SK-N-SH (cell line): ENCODE measurements around the gene CARTPT. TPM values are rescaled to one million over a fixed set of nuclear protein-coding genes. Genes with fewer than 3 reads are reported as not detected.

ENCODE experiments used
- CTCF ChIA-PET: fragments of 300-600, 350-600 bp; formaldehyde crosslinking; extraction: SDS; loops from one replicate; lab custom pipeline; 2021; lab: Yijun Ruan, JAX
- POLR2A ChIA-PET: fragments of 350-600 bp; sonication (Branson Sonifier 250); formaldehyde crosslinking; extraction: SDS; loops from one replicate; lab custom pipeline; 2020; ENCODE audit warnings: antibody characterized with exemption, inconsistent platforms; lab: Yijun Ruan, JAX
- DNase-seq: peaks from one replicate; pipeline ENCODE4 v3.0.0; 2012
- H2AFZ ChIP-seq: fragments of 200-600 bp; sonication (generic); 2 replicates; pipeline ENCODE4 v1.8.1; 2016; ENCODE audit warnings: antibody characterized with exemption, mild to moderate bottlenecking, low read depth
- H3F3A ChIP-seq: fragments of 200-600 bp; sonication (generic); replicated peaks from 2 replicates; pipeline ENCODE3; 2016; ENCODE audit warnings: antibody characterized with exemption, mild to moderate bottlenecking; ENCODE audit not compliant: insufficient read depth
- H3K27ac ChIP-seq, 2 experiments: fragments of 200-500 bp in 1 of 2; fragments of 200-600 bp in 1 of 2; sonication (Bioruptor generic) in 1 of 2; sonication (generic), shearing (Covaris generic) in 1 of 2; 2 replicates each; pipeline versions ENCODE4 v1.5.1 to v1.6.1; 2014 to 2016; ENCODE audit warnings: low read depth in 2 of 2, inconsistent platforms in 1 of 2, low read length in 1 of 2, mild to moderate bottlenecking in 1 of 2, mixed read lengths in 1 of 2
- H3K27me3 ChIP-seq: fragments of 200-600 bp; sonication (generic), shearing (Covaris generic); 2 replicates; pipeline ENCODE4 v1.6.1; 2016; ENCODE audit warnings: mixed run types; ENCODE audit not compliant: insufficient read depth
- H3K36me3 ChIP-seq, 2 experiments: fragments of 200-500 bp in 1 of 2; fragments of 200-600 bp in 1 of 2; sonication (Bioruptor generic) in 1 of 2; sonication (generic) in 1 of 2; replicated peaks in 1 of 2; 2 replicates each; pipeline versions ENCODE3 to v1.5.1; 2014 to 2016; ENCODE audit warnings: low read length in 1 of 2, mild to moderate bottlenecking in 1 of 2; ENCODE audit not compliant: insufficient read depth in 2 of 2, control insufficient read depth in 1 of 2
- H3K4me1 ChIP-seq, 2 experiments: fragments of 200-500 bp in 1 of 2; fragments of 200-600 bp in 1 of 2; sonication (Bioruptor generic) in 1 of 2; sonication (generic), shearing (Covaris generic) in 1 of 2; 2 replicates each; pipeline versions ENCODE4 v1.5.1 to v1.6.1; 2014 to 2016; ENCODE audit warnings: low read depth in 1 of 2, low read length in 1 of 2, mixed run types in 1 of 2; ENCODE audit not compliant: insufficient read depth in 2 of 2, control insufficient read depth in 1 of 2
- H3K4me2 ChIP-seq: fragments of 200-600 bp; sonication (generic), shearing (Covaris generic); 2 replicates; pipeline ENCODE4 v1.6.1; 2017; ENCODE audit warnings: mixed run types
- H3K4me3 ChIP-seq, 2 experiments: fragments of 200-500 bp in 1 of 2; fragments of 200-600 bp in 1 of 2; sonication (Bioruptor generic) in 1 of 2; sonication (generic), shearing (Covaris generic) in 1 of 2; 2 replicates each; pipeline versions ENCODE4 v1.5.1 to v1.8.1; 2014 to 2016; ENCODE audit warnings: low read depth in 2 of 2, inconsistent platforms in 1 of 2, low read length in 1 of 2, mild to moderate bottlenecking in 1 of 2, mixed read lengths in 1 of 2, moderate library complexity in 1 of 2
- H3K79me2 ChIP-seq: fragments of 200-600 bp; sonication (generic); 2 replicates; pipeline ENCODE4 v1.8.1; 2017; ENCODE audit warnings: mild to moderate bottlenecking; ENCODE audit not compliant: insufficient read depth
- H3K9ac ChIP-seq: fragments of 200-600 bp; sonication (generic); 2 replicates; pipeline ENCODE4 v1.6.1; 2017; ENCODE audit warnings: mixed run types
- H3K9me2 ChIP-seq: fragments of 200-600 bp; sonication (generic); 2 replicates; pipeline ENCODE4 v1.6.1; 2017; ENCODE audit warnings: mixed run types
- H3K9me3 ChIP-seq: fragments of 200-600 bp; sonication (generic); 2 replicates; pipeline ENCODE4 v1.6.1; 2017; ENCODE audit warnings: mixed run types, mild to moderate bottlenecking, moderate library complexity
- H4K20me1 ChIP-seq: fragments of 200-600 bp; sonication (generic); 2 replicates; pipeline ENCODE4 v1.6.1; 2017; ENCODE audit warnings: mild to moderate bottlenecking, mixed run types; ENCODE audit not compliant: insufficient read depth
- ELF1 ChIP-seq: IDR thresholded peaks from 2 replicates; pipeline ENCODE4 v1.4.0; 2012
- EP300 ChIP-seq, 2 experiments: IDR thresholded peaks; 2 replicates each; pipeline versions ENCODE4 v1.4.0 to v1.6.1; 2012; ENCODE audit warnings: borderline replicate concordance in 1 of 2, low read depth in 1 of 2, low read length in 1 of 2
- EZH2phosphoT487 ChIP-seq: fragments of 200-600 bp; sonication (generic); IDR thresholded peaks from 2 replicates; pipeline ENCODE4 v1.6.1; 2017; ENCODE audit warnings: low read depth, mixed run types, mild to moderate bottlenecking, antibody characterized with exemption, moderate library complexity, borderline replicate concordance
- FOXJ3 ChIP-seq: sonication (generic); formaldehyde crosslinking; IDR thresholded peaks from 2 replicates; pipeline ENCODE4 v1.5.1; 2020; ENCODE audit warnings: mild to moderate bottlenecking, missing genetic modification reagents
- GABPA ChIP-seq: IDR thresholded peaks from 2 replicates; pipeline ENCODE4 v1.4.0; 2012; ENCODE audit warnings: low read depth, mild to moderate bottlenecking
- JUND ChIP-seq: IDR thresholded peaks from 2 replicates; pipeline ENCODE4 v1.4.0; 2012
- MEF2A ChIP-seq: IDR thresholded peaks from 2 replicates; pipeline ENCODE4 v1.4.0; 2012; ENCODE audit warnings: low read depth, borderline replicate concordance
- MXI1 ChIP-seq: IDR thresholded peaks from 2 replicates; pipeline ENCODE4 v1.6.1; 2012; ENCODE audit warnings: mild to moderate bottlenecking, low read depth, low read length, improper control_type of control experiment
- NFIC ChIP-seq: IDR thresholded peaks from 2 replicates; pipeline ENCODE4 v1.4.0; 2012; ENCODE audit warnings: borderline replicate concordance
- NRF1 ChIP-seq: IDR thresholded peaks from 2 replicates; pipeline ENCODE4 v1.6.1; 2012; ENCODE audit warnings: low read depth, mild to moderate bottlenecking, low read length
- RFX5 ChIP-seq: IDR thresholded peaks from 2 replicates; pipeline ENCODE4 v1.6.1; 2012; ENCODE audit warnings: mild to moderate bottlenecking, improper control_type of control experiment, low read length
- RXRA ChIP-seq: IDR thresholded peaks from 2 replicates; pipeline ENCODE4 v1.4.0; 2012; ENCODE audit warnings: low read depth, mild to moderate bottlenecking, borderline replicate concordance
- TCF12 ChIP-seq: IDR thresholded peaks from 2 replicates; pipeline ENCODE4 v1.4.0; 2012
- polyA plus RNA-seq, 3 experiments: library from polyadenylated mRNA; depleted of rRNA; stranded (reverse); fragments of >200 nt; gene quantifications; 2 replicates each; pipeline ENCODE4 v1.2.3, GENCODE V29; 2012
- TF ChIP-seq, protein P1 (sequence below): IDR thresholded peaks from 2 replicates; pipeline ENCODE4 v1.4.0; 2012; ENCODE audit warnings: low read depth, borderline replicate concordance
- TF ChIP-seq, protein P2 (sequence below): fragments of 200-600 bp; sonication (generic); IDR thresholded peaks from 2 replicates; pipeline ENCODE4 v1.6.1; 2017; ENCODE audit warnings: antibody characterized with exemption, mild to moderate bottlenecking, moderate library complexity
- TF ChIP-seq, protein P3 (sequence below): fragments of 150-350 bp; IDR thresholded peaks from 2 replicates; pipeline ENCODE4 v1.6.1; 2016; ENCODE audit warnings: mild to moderate bottlenecking, low read depth, low read length

The CARTPT gene
- polyA plus RNA-seq, 1 of the 3 experiments (the other 2 are of a cell fraction) = not detected

DNA sequence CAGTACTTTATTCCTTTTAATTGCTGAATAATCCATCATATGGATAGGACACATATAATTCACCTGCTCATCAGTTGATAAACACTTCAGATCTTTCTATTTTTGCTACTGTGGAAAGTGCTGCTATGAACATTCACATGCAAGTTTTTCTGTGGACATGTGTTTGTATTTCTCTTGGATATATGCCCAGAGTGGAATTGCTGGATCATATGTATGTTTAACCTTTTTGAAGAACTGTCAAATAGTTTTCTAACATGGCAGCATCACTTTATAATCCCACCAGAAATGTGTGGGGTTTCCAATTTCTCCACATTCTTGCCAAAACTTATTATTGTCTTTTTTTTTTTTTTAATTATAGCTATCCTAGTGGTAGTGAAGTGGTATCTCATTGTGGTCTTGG, 15.1 kb downstream of the CARTPT start:
- Histone ChIP-seq H3K36me3 (no peaks in the 10 kb centered on the region), H3K9ac (no peak overlapping the region), H3K27me3 (no peaks in the 10 kb centered on the region; the same call in 1 of the 2 replicates), H3K27ac (no peak overlapping the region), H3F3A (no peaks in the 10 kb centered on the region), H3K9me3 (no peaks in the 10 kb centered on the region), H3K4me2 (no peak overlapping the region), H2AFZ (no peak overlapping the region), H4K20me1 (no peaks in the 10 kb centered on the region), H3K4me3 (no peak overlapping the region), H3K79me2 (no peaks in the 10 kb centered on the region), H3K4me1 (no peaks in the 10 kb centered on the region), H3K9me2 (no peaks in the 10 kb centered on the region)
- ChIA-PET CTCF (interaction anchor here (3.4 kb wide), 1 partner anchor 24 kb away, joined by 12 read pairs; no protein-coding TSS in a partner anchor), POLR2A (no interaction called here)
- TF ChIP-seq EZH2phosphoT487 = no peak
- TF ChIP-seq, protein P1, sequence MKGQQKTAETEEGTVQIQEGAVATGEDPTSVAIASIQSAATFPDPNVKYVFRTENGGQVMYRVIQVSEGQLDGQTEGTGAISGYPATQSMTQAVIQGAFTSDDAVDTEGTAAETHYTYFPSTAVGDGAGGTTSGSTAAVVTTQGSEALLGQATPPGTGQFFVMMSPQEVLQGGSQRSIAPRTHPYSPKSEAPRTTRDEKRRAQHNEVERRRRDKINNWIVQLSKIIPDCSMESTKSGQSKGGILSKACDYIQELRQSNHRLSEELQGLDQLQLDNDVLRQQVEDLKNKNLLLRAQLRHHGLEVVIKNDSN = no peak
- TF ChIP-seq TCF12 = no peak
- TF ChIP-seq RFX5 = no peak
- no peak for TF ChIP-seq JUND
- TF ChIP-seq NFIC = no peak
- no peak for TF ChIP-seq MXI1
- TF ChIP-seq GABPA = no peak
- no peak for TF ChIP-seq RXRA
- no peak for TF ChIP-seq MEF2A
- TF ChIP-seq ELF1 = no peak
- TF ChIP-seq, protein P2, sequence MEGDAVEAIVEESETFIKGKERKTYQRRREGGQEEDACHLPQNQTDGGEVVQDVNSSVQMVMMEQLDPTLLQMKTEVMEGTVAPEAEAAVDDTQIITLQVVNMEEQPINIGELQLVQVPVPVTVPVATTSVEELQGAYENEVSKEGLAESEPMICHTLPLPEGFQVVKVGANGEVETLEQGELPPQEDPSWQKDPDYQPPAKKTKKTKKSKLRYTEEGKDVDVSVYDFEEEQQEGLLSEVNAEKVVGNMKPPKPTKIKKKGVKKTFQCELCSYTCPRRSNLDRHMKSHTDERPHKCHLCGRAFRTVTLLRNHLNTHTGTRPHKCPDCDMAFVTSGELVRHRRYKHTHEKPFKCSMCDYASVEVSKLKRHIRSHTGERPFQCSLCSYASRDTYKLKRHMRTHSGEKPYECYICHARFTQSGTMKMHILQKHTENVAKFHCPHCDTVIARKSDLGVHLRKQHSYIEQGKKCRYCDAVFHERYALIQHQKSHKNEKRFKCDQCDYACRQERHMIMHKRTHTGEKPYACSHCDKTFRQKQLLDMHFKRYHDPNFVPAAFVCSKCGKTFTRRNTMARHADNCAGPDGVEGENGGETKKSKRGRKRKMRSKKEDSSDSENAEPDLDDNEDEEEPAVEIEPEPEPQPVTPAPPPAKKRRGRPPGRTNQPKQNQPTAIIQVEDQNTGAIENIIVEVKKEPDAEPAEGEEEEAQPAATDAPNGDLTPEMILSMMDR = no peak
- TF ChIP-seq, protein P3, sequence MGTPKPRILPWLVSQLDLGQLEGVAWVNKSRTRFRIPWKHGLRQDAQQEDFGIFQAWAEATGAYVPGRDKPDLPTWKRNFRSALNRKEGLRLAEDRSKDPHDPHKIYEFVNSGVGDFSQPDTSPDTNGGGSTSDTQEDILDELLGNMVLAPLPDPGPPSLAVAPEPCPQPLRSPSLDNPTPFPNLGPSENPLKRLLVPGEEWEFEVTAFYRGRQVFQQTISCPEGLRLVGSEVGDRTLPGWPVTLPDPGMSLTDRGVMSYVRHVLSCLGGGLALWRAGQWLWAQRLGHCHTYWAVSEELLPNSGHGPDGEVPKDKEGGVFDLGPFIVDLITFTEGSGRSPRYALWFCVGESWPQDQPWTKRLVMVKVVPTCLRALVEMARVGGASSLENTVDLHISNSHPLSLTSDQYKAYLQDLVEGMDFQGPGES = no peak
- TF ChIP-seq NRF1 = no peak
- no peak for TF ChIP-seq EP300 (IDR thresholded peaks at IDR 0.05; ENCODE audit: borderline replicate concordance in 1 of 2, low read depth in 1 of 2, low read length in 1 of 2)
- no peak for TF ChIP-seq FOXJ3
- no peak for DNase-seq
